GM12891 (cell line): Measurements from ENCODE around the gene GAK.

ENCODE experiments used
- POLR2A ChIP-seq: IDR thresholded peaks from 2 replicates; pipeline ENCODE4 v1.6.1; 2011; ENCODE audit warnings: low read depth, low read length, control low read depth
- TAF1 ChIP-seq: IDR thresholded peaks from 2 replicates; pipeline ENCODE4 v1.6.1; 2011; ENCODE audit warnings: low read depth, low read length, control low read depth

DNA sequence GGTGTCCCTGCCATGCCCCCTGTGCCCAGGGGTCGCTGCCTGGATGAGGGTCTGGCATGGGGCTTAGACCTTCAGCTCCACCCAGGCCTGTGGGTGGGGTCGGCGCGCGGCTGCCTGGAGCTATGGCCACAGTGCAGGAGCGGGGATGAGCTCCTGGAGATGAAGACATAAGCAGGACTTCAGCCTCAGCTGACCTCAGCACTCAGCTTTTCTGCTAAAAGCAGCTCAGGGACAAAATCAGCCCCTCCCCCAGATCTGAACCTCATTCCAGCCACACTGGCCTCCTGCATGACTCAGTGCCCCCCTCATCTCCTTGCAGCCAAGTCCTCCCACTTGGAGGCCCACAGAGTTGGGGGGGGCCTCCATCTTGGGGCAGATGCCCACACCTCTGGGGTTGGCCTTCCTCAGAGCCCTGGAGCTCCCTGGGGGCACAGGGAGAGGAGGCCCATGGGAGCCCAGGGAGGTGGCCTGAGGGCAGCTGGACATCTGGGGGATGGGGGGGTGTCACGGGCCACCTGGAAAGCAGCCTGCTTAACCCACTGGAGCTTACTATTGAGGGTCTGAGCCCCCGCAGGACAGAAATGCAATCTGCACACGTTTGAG, 86.8 kb downstream of the GAK start:
- TF ChIP-seq POLR2A: no peak
- no peak for TF ChIP-seq TAF1
